Sigmoid colon (tissue), 4 donors: ENCODE results near the gene RPP14.

Experiments used
- CTCF ChIP-seq, 4 experiments: fragments of 450-650 bp in 3 of 4; fragments of 200-600 bp in 1 of 4; IDR thresholded peaks; one replicate each; pipeline ENCODE4 v1.5.1; 2016 to 2019; ENCODE audit warnings: antibody characterized with exemption in 4 of 4, mild to moderate bottlenecking in 3 of 4, moderate library complexity in 2 of 4
- EP300 ChIP-seq, 4 donors: sonication (generic); formaldehyde crosslinking; IDR thresholded peaks; one replicate each; pipeline ENCODE4 v1.6.1; 2017; ENCODE audit warnings: antibody characterized with exemption in 4 of 4
- POLR2AphosphoS5 ChIP-seq, 4 donors: sonication (generic); formaldehyde crosslinking; IDR thresholded peaks; one replicate each; pipeline ENCODE4 v1.6.1; 2017; ENCODE audit warnings: antibody characterized with exemption in 4 of 4

DNA sequence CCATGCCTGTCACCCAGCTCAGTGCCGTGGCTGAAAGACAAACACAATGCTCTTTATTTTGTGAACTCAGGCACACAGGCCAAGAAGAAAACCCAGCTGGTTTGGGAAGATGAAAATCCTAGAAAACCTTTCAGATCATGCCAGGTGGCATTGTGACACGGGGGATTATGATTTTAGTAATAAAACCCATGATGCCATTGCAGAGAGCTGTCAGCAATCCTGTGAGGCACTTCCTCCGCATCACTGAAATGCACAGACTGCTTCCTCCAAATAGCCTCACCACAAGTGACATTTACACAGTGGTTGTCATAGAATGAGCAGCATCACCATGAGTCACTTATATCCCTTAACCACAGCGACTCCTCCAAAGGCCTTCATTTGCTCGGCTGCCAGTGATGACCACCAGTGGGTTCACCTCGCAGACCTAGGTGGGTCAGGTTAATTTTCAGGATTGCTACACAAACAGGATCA, 45.7 kb upstream of the RPP14 start:
- TF ChIP-seq EP300 (IDR thresholded peaks at IDR 0.05): no peak
- TF ChIP-seq CTCF (IDR thresholded peaks at IDR 0.05): no peak
- TF ChIP-seq POLR2AphosphoS5 (IDR thresholded peaks at IDR 0.05): no peak
